ENCODE results near the gene PLEKHN1. TPM values are rescaled to one million over a fixed set of nuclear protein-coding genes. Genes with fewer than 3 reads are reported as not detected.
A peak's percentile ranks its signal among the peaks of the same experiment; 100 is the strongest.
"Not testable (repeated sequence)": the region's sequence is repeated elsewhere in the genome, so short reads cannot be mapped to it uniquely, and the experiment has no call there.

Gene PLEKHN1
- total RNA-seq, 3 donors from 2014 or later = 1.6 to 2.4 (median 1.9) TPM

DNA sequence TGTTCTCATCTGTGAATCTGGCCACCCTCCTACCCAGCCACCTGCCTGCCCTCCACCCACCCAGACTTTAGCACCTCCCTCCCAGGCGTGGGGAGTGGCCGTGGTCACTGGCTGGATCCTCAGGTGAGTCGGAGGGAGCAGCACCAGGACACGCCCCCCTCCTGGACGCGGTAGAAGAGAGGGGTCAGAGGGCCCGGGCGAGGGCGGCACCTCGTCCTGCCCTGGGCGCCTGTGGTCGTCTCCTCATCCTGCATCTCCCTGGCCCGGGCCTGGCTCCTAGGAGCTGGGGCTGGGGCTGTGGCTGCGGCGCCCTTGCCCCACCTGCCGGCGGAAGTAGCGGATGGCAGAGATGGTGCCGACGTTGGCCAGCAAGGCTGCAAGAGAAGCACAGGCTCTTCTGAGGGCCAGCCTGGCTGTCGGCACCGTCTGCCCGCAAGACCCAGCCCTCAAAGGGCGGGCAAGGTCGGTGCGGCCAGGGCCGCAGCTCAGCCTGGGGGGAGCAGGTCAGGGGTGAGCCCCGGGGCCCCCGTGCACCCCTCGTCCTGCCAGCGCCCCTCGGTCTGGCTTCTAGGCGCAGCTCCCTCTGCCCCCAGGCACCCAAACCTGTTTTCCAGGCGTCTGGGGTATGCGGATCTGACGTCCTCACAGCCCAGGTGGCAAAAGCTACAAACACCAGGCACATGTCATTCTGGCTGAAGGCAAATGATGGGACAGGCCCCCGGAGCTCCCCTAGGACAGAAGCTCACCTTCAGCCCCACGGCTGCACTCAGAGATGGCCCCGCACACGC is 9.8 kb downstream of the PLEKHN1 start:
- DNase-seq = peak; percentile 62
- peaks cover 16% of the 10 kb centered on the region for H3K27me3 Mint-ChIP-seq (ENCODE audit: low read depth)
- no peak overlapping the region for H3K4me3 Mint-ChIP-seq
- peak; percentile 93 to 95 for ATAC-seq
- no peaks in the 10 kb centered on the region for H3K36me3 Mint-ChIP-seq (ENCODE audit: insufficient read depth)
- H3K4me1 Mint-ChIP-seq (ENCODE audit: low read depth) = peaks cover 7% of the 10 kb centered on the region
- no peaks in the 10 kb centered on the region for H3K9me3 Mint-ChIP-seq

DNA sequence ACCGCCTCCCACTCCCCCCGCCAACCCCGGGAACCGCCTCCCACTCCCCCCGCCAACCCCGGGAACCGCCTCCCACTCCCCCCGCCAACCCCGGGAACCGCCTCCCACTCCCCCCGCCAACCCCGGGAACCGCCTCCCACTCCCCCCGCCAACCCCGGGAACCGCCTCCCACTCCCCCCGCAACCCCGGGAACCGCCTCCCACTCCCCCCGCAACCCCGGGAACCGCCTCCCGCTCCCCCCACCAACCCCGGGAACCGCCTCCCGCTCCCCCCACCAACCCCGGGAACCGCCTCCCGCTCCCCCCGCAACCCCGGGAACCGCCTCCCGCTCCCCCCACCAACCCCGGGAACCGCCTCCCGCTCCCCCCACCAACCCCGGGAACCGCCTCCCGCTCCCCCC is 10.5 kb downstream of the PLEKHN1 start:
- not testable (repeated sequence) for ATAC-seq; DNase-seq; H3K4me3 Mint-ChIP-seq; H3K9me3 Mint-ChIP-seq; H3K4me1 Mint-ChIP-seq (ENCODE audit: low read depth); H3K36me3 Mint-ChIP-seq (ENCODE audit: insufficient read depth)
- H3K27me3 Mint-ChIP-seq (ENCODE audit: low read depth) = peaks cover 14% of the 10 kb centered on the region

GRCh38 chr1:978069-978834 is 12.0 kb downstream of the PLEKHN1 start:
- ATAC-seq = no peak
- H3K36me3 Mint-ChIP-seq (ENCODE audit: insufficient read depth) = no peaks in the 10 kb centered on the region
- no peaks in the 10 kb centered on the region for H3K9me3 Mint-ChIP-seq
- no peak for DNase-seq
- no peak overlapping the region for H3K4me3 Mint-ChIP-seq
- H3K27me3 Mint-ChIP-seq (ENCODE audit: low read depth) = peaks cover 25% of the 10 kb centered on the region
- peaks cover 7% of the 10 kb centered on the region for H3K4me1 Mint-ChIP-seq (ENCODE audit: low read depth)

- peaks cover 7% of the 10 kb centered on the region for H3K4me1 Mint-ChIP-seq (ENCODE audit: low read depth)
- H3K4me3 Mint-ChIP-seq = no peak overlapping the region
- DNase-seq (peak; percentile 3), ATAC-seq (no peak)
- peaks cover 29% of the 10 kb centered on the region for H3K27me3 Mint-ChIP-seq (ENCODE audit: low read depth)
- no peaks in the 10 kb centered on the region for H3K9me3 Mint-ChIP-seq
- no peaks in the 10 kb centered on the region for H3K36me3 Mint-ChIP-seq (ENCODE audit: insufficient read depth)
Measured at GRCh38 chr1:978835-979743, 12.8 kb downstream of the PLEKHN1 start.

DNA sequence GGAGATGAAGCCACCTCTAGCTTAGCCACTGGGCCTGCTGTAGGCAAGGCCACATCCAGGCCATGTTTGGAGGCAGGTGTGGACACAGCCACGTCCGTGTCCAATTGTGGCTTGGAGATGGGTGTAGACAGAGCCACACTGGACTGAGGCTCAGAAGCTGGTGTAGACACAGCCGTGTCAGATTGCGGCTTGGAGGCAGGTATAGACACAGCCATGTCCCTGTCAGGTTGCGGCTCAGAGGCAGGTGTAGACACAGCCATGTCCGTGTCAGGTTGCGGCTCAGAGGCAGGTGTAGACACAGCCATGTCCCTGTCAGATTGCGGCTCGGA is 13.4 kb downstream of the PLEKHN1 start:
- no peaks in the 10 kb centered on the region for H3K36me3 Mint-ChIP-seq (ENCODE audit: insufficient read depth)
- peaks cover 29% of the 10 kb centered on the region for H3K27me3 Mint-ChIP-seq (ENCODE audit: low read depth)
- H3K9me3 Mint-ChIP-seq = no peaks in the 10 kb centered on the region
- H3K4me1 Mint-ChIP-seq (ENCODE audit: low read depth) = peaks cover 7% of the 10 kb centered on the region
- no peak overlapping the region for H3K4me3 Mint-ChIP-seq
- ATAC-seq = no peak
- DNase-seq = no peak

- Mint-ChIP-seq H3K4me1 (ENCODE audit: low read depth) (peaks cover 7% of the 10 kb centered on the region), H3K36me3 (ENCODE audit: insufficient read depth) (no peaks in the 10 kb centered on the region), H3K4me3 (no peak overlapping the region), H3K27me3 (ENCODE audit: low read depth) (peaks cover 29% of the 10 kb centered on the region), H3K9me3 (no peaks in the 10 kb centered on the region)
- ATAC-seq (no peak), DNase-seq (no peak)
Measured at GRCh38 chr1:980137-980571, 13.9 kb downstream of the PLEKHN1 start.

DNA sequence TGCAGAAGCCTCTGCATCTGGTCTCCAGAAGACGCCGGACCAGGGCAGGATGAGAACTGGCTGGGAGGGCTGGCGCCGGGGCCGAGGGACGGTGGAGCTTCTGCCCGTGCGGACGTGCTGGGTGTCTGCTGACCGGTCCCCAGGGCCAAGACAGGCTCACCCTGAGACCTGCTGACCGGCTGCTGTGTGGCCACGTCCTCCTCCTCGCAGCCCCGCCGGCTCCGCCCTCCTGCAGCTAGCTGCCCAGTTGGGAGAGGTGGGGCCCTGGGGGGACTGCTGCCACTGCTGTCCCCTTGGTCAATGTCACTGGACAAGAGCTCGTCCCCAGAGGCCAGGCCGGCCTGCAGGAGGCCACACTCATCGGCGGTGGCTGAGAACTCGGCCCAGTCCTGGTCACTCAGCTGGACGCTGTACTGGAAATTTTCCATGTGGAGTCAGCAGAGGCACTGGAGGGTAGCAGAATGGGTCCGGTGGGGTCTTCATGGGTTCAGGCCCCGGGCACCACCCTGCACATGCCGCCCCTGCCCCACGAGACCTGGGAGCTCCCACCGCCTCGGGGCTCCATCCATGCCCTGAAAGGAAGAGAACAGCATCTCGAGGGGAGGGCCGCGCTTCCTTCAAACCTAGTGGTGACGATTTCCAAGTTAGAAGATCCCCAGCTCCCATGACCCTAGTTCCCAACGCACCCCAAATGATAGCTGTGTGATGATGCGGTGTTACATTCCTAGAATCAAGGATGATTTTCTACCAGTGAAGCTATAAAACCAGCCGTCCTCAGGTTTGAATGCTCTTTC is 14.5 kb downstream of the PLEKHN1 start:
- ATAC-seq (no peak), DNase-seq (peak; percentile 3)
- no peaks in the 10 kb centered on the region for H3K36me3 Mint-ChIP-seq (ENCODE audit: insufficient read depth)
- H3K27me3 Mint-ChIP-seq (ENCODE audit: low read depth) = peaks cover 28% of the 10 kb centered on the region
- no peak overlapping the region for H3K4me3 Mint-ChIP-seq
- peaks cover 4% of the 10 kb centered on the region for H3K4me1 Mint-ChIP-seq (ENCODE audit: low read depth)
- no peaks in the 10 kb centered on the region for H3K9me3 Mint-ChIP-seq

GRCh38 chr1:981491-981954 is 15.2 kb downstream of the PLEKHN1 start:
- no peaks in the 10 kb centered on the region for H3K9me3 Mint-ChIP-seq
- H3K4me1 Mint-ChIP-seq (ENCODE audit: low read depth) = peaks cover 2% of the 10 kb centered on the region
- ATAC-seq = no peak
- DNase-seq = peak; percentile 3
- peaks cover 31% of the 10 kb centered on the region for H3K27me3 Mint-ChIP-seq (ENCODE audit: low read depth)
- no peak overlapping the region for H3K4me3 Mint-ChIP-seq
- H3K36me3 Mint-ChIP-seq (ENCODE audit: insufficient read depth) = no peaks in the 10 kb centered on the region

GRCh38 chr1:981955-982558 is 15.8 kb downstream of the PLEKHN1 start, which contains the start of gene PERM1:
Gene PERM1, minus strand, starts transcription at chr1:982093. Its CDS starts 1,064 bp downstream, at chr1:981029.
- Mint-ChIP-seq H3K4me3 (no peak within 1 kb of the TSS), H3K4me1 (ENCODE audit: low read depth) (peaks cover 2% of the 10 kb centered on the region), H3K36me3 (ENCODE audit: insufficient read depth) (no peaks in the 10 kb centered on the region), H3K27me3 (ENCODE audit: low read depth) (peaks cover 31% of the 10 kb centered on the region), H3K9me3 (no peaks in the 10 kb centered on the region)
- no peak for ATAC-seq
- peak; percentile 4 for DNase-seq

DNA sequence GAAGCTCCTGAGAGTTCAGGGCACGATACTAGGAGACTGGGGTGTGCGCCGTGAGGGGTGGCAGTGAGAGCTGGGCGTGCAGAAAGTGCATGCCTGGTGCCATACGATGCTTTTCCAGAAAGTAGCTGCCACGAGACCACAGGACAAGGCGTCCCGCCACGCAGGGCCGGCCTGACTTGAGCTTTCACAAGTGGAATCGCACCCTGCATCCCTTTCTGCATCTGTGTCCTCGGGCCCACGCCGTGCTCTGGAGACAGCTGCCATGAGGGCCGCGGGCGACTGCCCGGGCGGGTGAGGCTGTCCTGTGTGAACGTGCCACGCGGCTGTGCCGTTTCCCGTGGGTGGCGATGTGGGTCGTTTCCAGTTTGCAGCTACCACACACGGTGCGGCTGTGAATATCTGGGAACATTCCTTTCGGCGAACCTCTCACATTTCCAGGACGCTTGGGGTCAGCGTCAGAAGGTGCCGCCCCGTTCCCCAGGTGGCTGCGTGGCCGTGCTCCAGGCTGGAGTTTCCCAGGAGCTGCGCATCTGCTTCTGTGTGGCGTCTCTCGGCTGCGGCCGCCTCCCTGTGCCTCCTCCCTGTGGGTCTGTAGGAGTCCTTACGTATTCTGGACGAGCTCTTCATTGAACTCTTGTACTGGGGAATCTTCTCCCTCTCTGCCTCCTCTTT is 16.6 kb downstream of the PLEKHN1 start:
- peaks cover 35% of the 10 kb centered on the region for H3K27me3 Mint-ChIP-seq (ENCODE audit: low read depth)

DNA sequence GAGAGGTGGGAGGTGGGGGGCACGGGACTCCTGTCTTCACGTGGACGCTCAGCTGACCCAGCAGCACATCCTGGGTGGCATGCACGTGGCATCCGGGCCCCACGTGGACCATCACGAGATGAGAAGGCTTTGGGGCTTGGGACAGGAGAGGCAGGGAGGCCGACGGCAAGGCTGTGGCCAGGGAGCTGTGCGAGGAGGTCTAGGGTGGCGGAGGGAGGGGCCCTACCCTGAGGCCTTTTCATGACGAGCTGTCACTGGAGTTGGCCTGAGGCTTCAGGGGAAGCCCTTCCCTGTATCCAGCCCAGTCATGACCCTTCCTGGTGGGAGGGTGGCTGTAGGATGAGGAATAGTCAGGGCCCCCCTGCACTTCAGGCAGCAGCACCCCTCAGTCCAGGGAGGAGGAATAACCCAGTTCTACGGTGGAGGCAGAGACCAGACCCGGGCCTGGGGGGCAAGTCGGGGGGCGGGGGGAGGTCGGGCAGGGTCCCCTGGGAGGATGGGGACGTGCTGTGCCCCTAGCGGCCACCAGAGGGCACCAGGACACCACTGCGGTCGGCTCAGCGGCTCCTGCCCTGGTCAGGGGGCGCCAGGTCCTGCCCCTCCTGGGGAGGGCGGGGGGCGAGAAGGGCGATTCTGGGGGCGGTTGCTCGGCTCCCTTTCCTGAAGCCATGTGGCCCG is 17.7 kb downstream of the PLEKHN1 start:
- ATAC-seq (peak; percentile 72 to 82), DNase-seq (peak; percentile 65)
- Mint-ChIP-seq H3K4me3 (no peak overlapping the region), H3K36me3 (ENCODE audit: insufficient read depth) (no peaks in the 10 kb centered on the region), H3K27me3 (ENCODE audit: low read depth) (peaks cover 36% of the 10 kb centered on the region), H3K4me1 (ENCODE audit: low read depth) (no peaks in the 10 kb centered on the region), H3K9me3 (no peaks in the 10 kb centered on the region)

More for the DNA sequence above, 16.6 kb downstream of the PLEKHN1 start:
- Mint-ChIP-seq H3K4me3 (no peak overlapping the region), H3K9me3 (no peaks in the 10 kb centered on the region), H3K4me1 (ENCODE audit: low read depth) (peaks cover 2% of the 10 kb centered on the region), H3K36me3 (ENCODE audit: insufficient read depth) (no peaks in the 10 kb centered on the region)
- no peak for DNase-seq
- no peak for ATAC-seq

DNA sequence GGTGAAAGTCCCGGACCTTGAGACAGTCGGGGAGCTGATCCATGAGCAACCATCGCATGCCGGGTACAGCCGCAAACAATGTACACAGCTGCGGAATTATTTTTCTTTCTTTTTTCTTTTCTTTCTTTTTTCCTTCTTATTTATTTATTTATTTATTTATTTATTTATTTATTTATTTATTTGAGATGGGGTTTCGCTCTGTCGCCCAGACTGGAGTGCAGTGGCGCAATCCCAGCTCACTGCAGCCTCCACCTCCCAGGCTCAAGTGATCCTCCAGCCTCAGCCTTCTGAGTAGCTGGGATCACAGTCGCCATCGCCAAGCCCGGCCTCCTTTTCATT is 18.2 kb downstream of the PLEKHN1 start:
- Mint-ChIP-seq H3K36me3 (ENCODE audit: insufficient read depth) (no peaks in the 10 kb centered on the region), H3K27me3 (ENCODE audit: low read depth) (peaks cover 41% of the 10 kb centered on the region), H3K4me3 (no peak overlapping the region), H3K9me3 (no peaks in the 10 kb centered on the region), H3K4me1 (ENCODE audit: low read depth) (no peaks in the 10 kb centered on the region)
- no peak for DNase-seq
- ATAC-seq = no peak
